Lung microvascular endothelial cell (primary cell): ENCODE data around the gene NOS3. TPM values are rescaled to one million over a fixed set of nuclear protein-coding genes. Genes with fewer than 3 reads are reported as not detected.

Experiments used
- DNase-seq, 2 donors: peaks; one replicate each; pipeline versions ENCODE4 v3.0.0 to v3.0.0-alpha.2; 2010; ENCODE audit warnings: low read depth in 2 of 2
- total RNA-seq: library from RNA; depleted of rRNA; stranded (reverse); fragments of >200 nt; gene quantifications from 2 replicates; pipeline ENCODE4 v1.2.1, GENCODE V29; 2014

The NOS3 gene
- total RNA-seq, 1 donor from 2014 or later: 25.0 TPM

DNA sequence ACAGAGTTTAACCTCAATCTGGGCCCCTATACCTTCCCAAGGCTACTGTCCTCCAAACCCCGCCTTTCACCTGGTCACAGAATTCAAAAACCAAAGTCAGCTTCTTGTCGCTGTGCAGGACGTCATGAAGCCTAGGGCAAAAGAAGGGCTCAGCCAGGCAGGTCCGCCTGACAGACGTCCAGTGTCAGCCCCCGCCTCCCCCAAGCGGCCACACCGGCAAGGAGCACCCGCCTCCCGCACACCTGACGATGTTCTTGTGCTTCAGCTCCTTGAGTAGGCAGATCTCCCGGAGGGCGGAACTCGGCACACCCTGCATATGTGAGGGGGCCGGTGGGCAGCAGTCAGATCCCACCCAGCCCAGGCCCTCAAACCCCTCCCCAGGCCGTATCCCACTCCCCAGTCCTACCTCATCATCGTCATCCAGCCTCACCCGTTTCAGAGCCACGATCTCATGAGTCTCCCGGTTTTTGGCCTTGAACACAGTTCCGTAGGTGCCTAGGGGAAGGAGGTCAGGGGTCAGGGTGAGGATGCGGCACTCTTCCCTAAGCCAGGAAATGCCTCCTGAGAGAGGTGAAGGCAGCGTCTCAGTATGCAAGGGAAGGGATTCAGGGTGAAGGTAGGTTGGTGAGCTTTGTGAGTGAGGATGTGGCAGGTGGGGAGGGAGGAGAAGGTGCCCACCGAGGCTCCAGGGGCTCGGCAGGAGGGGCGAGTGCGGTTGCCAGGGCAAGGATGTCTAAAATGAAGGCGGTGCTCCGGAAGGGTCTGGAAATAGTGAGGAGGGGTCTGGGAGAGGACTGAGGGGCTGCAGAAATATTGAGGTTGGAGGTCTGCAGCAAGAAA, 66.1 kb downstream of the NOS3 start:
- no peak for DNase-seq

DNA sequence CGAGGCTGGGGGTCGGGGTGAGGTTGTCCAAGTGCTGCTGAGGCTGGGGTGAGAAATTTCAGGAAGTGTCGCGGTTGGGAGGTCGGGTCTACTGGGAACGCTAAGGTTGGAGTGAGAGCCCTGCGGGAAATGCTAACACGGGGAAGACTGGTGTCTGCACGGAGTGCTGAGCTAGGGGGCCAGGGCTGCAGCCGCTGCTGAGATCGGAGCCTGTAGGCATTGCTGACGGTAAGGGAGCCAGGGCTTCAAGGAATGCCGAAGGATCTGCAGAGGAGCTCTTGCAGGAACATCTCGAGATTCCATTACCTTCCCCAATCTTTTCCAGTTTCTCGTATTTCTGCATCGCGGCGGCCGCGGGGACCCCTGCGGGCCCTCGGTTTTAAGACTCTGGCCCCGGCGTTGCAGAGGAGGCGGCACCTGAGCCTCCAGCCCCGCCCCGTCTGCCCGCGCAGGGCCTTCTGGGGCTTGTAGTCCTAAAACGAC, 66.7 kb downstream of the NOS3 start, which contains the start of gene CDK5:
Gene CDK5 (minus strand): TSS at position 392 of the 483 bp plus-strand sequence. CDS start 49 bp downstream, at position 343.
- no peak for DNase-seq

DNA sequence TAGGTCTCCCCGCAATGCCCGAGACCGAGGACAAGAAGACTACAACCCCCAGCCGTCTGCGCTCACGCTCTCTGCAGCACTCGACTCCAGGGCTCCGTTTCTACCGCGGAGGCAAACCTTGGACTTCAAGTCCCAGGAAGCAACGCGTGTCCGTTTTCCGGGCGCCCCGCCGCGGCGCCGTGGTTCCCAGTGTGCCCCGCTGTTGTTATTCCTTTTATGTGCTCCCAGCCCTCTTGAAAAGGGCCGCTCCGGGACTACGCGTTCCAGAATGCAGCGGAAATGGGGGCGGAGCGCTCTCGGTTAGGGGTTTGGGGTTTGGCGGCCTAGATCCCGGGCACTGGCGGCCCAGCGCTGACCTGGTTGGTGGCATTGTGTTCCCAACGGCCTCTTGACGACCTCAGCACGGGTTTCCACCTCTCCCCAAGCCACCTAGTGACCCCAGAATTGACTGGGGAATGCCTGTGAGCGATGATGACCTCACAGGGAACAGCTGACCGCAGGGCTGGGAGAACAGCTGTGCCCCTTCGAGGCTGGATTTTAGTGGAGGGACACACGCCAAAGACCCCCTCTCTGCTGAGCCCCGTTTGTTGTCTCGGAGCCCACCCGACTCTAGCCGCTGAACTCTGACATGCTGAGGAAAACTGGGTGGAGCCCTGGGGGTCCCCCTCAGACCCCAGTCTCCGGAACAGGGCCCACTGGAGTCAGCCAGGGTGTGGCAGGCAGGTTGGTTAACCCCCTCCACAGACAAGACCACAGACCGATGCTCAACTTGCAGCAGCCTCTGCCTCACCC, 67.4 kb downstream of the NOS3 start:
- peak; percentile 100 for DNase-seq

DNA sequence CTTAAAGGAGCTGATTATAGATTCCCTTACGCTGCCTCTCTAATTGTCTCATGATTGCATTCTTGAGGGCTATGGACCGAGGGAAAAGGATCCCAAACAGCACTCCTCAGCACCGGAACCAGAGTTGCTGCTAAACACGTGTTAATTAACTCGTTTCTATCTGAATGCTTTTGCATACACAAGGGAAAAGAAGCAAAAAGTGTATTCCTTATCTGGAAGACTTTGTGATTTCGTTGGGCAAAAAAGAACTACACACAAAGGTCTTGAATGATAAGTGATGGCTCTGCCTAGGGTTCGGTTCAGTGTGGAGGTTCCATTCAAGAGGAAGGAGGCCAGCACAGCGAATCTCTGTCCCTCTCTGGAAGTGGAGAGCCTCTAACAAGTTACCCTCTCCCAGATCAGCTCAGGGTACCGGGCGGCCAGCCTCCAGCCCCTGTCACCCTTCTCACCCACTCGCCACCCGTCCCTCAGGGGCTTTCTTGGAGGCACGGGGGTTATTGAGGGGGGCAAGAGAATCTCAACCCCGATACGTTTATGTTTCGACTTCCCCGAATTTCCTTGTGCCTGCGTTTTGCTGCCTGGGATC, 68.1 kb downstream of the NOS3 start:
- peak; percentile 21 to 29 for DNase-seq

DNA sequence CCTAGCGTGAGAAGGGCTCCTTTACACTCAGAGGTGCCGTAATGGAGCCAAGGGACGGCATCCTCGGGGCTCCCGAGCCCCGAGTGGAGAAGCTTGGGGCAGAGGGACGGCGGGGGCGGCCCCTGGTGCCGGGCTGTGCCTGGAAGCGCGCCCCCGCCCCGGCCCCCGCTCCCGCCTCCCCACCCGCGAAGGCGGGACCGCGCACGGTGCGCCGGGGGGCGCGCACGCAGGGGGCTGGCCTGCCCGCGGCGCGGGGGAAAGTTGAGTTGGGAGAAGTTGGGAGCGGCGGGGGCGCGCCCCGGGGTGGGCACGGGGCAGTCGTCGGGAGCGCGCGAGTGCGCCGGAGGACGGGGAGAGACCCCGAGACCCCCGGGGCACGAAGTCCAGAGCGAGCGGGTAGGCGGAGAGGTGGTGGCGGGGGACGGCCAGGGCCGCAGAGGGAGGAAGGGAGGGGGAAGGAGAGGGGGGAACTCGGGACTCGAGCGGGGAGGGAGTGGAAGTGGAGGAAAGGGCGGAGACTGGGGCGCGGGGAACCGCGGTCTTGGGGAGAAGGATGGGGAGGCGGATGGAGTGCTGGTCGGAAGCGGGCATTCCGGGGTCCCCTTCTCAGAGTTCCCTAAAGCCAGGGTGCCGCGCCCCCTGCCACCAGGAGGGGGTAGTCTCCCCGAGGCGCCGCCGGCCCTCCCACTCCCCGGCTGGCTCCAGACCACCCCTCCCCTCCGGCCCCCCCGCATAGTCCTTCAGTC, 68.7 kb downstream of the NOS3 start, which contains the start of gene SLC4A2:
Gene SLC4A2 (plus strand): TSS at position 223 of the 746 bp plus-strand sequence. CDS start 2,399 bp downstream, outside the sequence.
- peak; percentile 79 to 85 for DNase-seq

DNA sequence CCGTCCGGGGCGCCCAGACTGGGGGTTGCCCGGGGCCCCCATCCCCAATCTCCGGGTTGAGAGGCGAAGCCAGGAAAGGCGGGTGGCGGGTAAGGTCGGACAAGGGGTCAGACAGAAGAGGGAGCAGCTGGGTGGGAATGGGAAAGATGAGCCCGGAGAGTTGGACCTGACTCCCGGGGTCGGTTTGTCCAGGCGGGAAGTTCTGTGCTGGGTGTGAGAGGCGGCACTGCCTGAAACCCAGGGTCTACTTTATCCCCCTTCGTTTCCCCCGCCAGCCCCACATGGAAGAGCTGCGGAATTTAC, 69.2 kb downstream of the NOS3 start:
- no peak for DNase-seq

DNA sequence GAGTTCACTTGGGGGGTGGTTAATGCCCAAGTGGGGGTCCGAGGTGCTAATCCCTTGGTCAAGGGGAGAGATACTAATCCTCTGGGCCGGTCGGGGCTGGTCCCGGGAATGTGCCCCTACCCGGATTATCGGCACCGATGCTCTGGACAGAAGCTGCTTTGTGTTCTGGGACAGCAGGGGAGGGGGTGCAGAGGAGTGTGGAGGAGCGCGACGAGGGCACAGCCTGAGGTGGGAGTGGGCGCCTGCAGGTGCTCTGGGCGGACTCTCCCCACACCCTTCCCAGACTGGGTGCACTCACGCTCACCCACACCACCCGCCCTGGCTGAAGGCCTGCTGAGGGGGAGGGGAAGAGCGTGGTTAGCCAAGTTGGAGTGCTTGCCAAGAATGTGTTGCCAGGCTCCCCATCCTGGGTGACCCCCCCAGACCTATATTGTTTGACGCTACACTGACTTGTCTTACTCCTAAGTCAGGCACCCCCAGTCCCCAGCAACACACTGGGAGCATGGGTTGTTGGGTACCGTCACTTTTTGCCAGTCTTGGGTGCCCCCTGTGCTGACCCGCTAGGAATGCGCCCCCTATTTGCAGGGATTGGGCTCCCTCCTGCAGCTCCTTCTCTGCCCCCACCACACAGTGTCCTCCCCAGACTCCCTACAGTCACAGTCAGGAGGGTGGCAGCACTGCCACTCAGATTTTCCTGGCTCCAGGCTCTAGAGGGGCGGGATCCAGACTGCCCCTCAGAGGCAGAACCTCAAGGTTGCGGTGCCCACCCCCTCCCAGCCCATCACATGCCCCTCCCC, 69.8 kb downstream of the NOS3 start:
- DNase-seq: peak; percentile 40 to 43

DNA sequence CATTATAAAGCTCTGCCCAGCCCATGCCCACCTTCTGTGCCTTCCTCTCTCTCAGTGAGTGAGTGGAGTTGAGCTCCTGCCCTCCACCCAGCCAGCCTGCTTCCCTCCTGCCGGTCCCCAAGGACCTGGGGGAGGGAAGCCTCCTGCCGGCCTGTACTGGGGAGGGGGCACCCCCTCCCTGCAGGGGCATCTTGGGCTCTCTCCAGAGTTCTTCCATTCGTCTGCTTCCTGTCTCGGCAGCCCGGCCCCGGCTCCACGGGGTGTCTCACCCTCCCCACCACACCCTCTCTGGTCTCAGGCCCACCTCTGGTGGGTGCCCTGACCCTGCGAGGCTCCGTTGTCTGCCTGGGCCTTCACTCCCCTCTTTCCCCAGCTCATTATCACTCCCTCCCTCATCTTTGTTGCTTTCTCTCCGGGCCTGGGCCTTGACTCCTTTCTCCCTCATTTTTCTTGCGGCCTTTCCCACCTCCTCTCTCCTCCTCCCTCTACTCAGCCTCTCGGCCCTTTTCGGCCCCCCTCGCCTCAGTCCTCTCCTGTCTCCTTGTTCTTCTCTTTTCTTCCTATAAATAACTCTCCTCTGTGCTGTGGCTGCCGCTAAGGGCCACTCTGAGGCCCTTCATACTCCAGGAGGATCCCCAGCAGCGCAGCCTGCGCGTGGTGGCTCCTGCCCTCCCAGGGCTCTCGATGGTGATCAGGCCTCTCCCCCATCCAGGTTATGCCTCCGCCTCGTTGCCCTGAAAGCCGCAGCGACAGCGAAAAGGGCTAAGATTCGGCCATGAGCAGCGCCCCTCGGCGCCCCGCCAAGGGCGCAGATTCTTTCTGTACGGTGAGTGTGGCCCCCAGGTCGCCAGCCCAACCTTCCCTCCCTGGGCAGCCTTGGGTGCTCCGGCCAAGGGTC, 70.6 kb downstream of the NOS3 start:
- no peak for DNase-seq

DNA sequence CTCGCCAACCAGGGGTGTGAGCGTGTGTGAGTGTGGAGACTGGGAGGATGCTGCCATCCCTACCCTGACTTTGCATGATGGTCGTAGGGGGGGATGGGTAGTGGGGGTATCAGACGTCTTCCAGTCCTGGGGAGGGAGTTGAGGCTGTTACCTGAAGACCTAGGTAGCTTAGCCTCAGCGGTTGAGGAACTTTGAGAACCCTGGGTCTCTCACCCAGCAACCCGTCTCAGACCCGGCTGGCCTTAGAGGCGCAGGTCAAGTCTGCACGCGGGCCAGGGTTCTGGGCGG, 71.2 kb downstream of the NOS3 start:
- no peak for DNase-seq

DNA sequence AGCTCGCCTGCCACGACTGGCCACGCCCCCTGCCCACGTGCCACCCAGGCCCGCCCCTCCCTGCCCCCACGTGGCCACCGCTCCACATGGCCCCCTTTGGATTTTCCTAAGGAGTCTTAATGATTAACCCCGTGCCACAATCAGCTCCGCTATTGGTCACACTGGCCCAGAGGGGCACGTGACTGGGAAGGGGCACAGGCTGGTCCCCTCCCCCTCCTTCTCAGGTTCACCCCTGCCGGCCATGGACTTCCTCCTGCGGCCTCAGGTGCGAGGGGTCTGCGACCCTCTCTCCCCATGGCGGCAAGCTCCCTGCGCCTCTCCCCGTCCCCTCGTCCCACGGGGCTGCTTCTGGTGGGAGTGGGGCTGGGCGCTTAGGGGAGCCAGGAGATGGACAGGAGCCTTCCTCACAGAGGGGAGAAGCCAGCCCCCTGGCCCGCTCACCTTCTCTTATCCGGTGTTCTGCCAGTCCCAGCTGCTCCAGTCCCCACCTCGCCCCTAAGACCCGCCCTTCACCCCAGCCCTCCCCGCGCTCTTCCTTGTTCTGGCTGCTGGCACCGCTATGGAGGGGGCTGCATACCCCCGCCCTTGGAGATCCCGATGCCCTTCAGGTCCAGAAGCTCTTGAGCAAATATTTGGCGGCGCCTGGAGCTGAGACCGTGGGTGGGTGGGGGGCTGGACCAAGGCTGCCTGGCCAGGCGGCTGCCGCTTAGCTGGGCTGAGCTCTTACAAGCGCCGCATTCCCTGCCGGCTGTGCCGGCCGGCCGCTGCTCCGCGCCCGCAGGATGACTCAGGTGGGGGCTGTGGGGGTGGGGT, 71.8 kb downstream of the NOS3 start:
- no peak for DNase-seq

DNA sequence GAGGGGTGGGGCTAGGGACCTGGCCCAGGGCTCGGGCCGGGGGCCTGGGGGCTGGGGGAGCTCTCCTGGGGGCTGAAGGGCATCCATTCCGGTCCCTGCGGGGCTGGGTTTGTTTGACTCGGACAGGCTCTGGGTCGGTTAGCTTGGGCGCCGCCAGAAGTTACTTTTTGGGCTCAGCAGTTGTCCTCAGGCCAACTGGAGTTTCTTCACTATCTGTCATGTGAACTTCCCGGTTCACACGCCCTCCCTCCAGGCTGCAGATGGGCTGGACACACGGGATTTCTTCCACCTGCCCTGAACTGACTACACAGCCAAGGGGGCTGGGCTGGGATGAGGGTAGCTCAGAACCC, 72.4 kb downstream of the NOS3 start:
- DNase-seq: no peak

Other genes with a start within 250 kb of the NOS3 start
- gene TMEM176B, start 190.7 kb upstream of the NOS3 start, total RNA-seq: not detected in 2 replicates
- gene TMEM176A, start 190.2 kb upstream of the NOS3 start, total RNA-seq: not detected in 2 replicates
- gene AOC1, start 138.5 kb upstream of the NOS3 start, total RNA-seq: not detected in 2 replicates
- under 0.01 TPM in 1 of 2 replicates, not detected in the other for gene KCNH2, start 12.7 kb upstream of the NOS3 start, total RNA-seq
- gene ATG9B, start 33.5 kb downstream of the NOS3 start, total RNA-seq: under 0.01 TPM in 1 of 2 replicates, not detected in the other
- 10.2 and 10.3 TPM in 2 replicates for gene ABCB8, start 37.4 kb downstream of the NOS3 start, total RNA-seq
- under 0.01 and 0.40 TPM in 2 replicates for gene ASIC3, start 57.5 kb downstream of the NOS3 start, total RNA-seq
- 15.9 and 17.4 TPM in 2 replicates for gene CDK5, start 66.9 kb downstream of the NOS3 start, total RNA-seq
- 39.4 and 72.8 TPM in 2 replicates for gene SLC4A2, start 68.6 kb downstream of the NOS3 start, total RNA-seq
- 36.0 and 38.9 TPM in 2 replicates for gene FASTK, start 89.8 kb downstream of the NOS3 start, total RNA-seq
- 13.1 and 16.9 TPM in 2 replicates for gene TMUB1, start 92.5 kb downstream of the NOS3 start, total RNA-seq
- gene AGAP3, start 95.5 kb downstream of the NOS3 start, total RNA-seq: 35.1 and 62.5 TPM in 2 replicates
- gene GBX1, start 176.7 kb downstream of the NOS3 start, total RNA-seq: not detected in 2 replicates
- gene ASB10, start 196.2 kb downstream of the NOS3 start, total RNA-seq: not detected in 2 replicates
- not detected in 2 replicates for gene H2BK1, start 219.5 kb downstream of the NOS3 start, total RNA-seq
- 37.0 and 39.5 TPM in 2 replicates for gene ABCF2, start 236.2 kb downstream of the NOS3 start, total RNA-seq
- gene CHPF2, start 241.5 kb downstream of the NOS3 start, total RNA-seq: 31.2 and 31.7 TPM in 2 replicates